SU-DHL-6 (cell line): ENCODE results near the gene GABBR1.

Source experiments
- H2AFZ ChIP-seq: fragments of 200-600 bp; sonication (generic); 2 replicates; pipeline ENCODE4 v1.6.1; 2014; ENCODE audit warnings: low read depth, mild to moderate bottlenecking, moderate library complexity, mixed read lengths, antibody characterized with exemption, low read length; ENCODE audit not compliant: severe bottlenecking
- H3F3A ChIP-seq: fragments of 200-600 bp; shearing (Covaris generic); 2 replicates; pipeline ENCODE4 v1.6.0; 2016; ENCODE audit warnings: antibody characterized with exemption, mild to moderate bottlenecking; ENCODE audit not compliant: insufficient read depth
- H3K27ac ChIP-seq: fragments of 200-600 bp; sonication (generic); 2 replicates; pipeline ENCODE4 v1.5.1; 2016; ENCODE audit warnings: low read depth, mild to moderate bottlenecking, low read length, moderate library complexity, mixed read lengths
- H3K27me3 ChIP-seq: fragments of 200-600 bp; sonication (generic), shearing (Covaris generic); 2 replicates; pipeline ENCODE4 v1.6.0; 2014; ENCODE audit warnings: mild to moderate bottlenecking, low read length
- H3K36me3 ChIP-seq: fragments of 200-600 bp; sonication (generic); 2 replicates; pipeline ENCODE4 v1.6.1; 2014; ENCODE audit warnings: mild to moderate bottlenecking, low read length, mixed read lengths
- H3K4me2 ChIP-seq: fragments of 300-600, 200-600 bp; shearing (Covaris generic), sonication (generic); 2 replicates; pipeline ENCODE4 v1.6.0; 2014; ENCODE audit warnings: low read length, low read depth, mild to moderate bottlenecking; ENCODE audit not compliant: poor library complexity, severe bottlenecking
- H3K4me3 ChIP-seq: fragments of 200-600 bp; sonication (generic); 2 replicates; pipeline ENCODE4 v1.5.1; 2014; ENCODE audit warnings: antibody characterized with exemption, low read length, mild to moderate bottlenecking, mixed read lengths; ENCODE audit not compliant: insufficient read depth, poor library complexity, severe bottlenecking
- H3K79me2 ChIP-seq: fragments of 200-600 bp; sonication (generic); 2 replicates; pipeline ENCODE4 v1.6.1; 2014; ENCODE audit warnings: mild to moderate bottlenecking, low read length, moderate library complexity; ENCODE audit not compliant: insufficient read depth
- H3K9ac ChIP-seq: fragments of 200-600 bp; sonication (generic); 2 replicates; pipeline ENCODE4 v1.7.0; 2014; ENCODE audit warnings: mild to moderate bottlenecking, low read length
- H3K9me2 ChIP-seq: fragments of 200-600 bp; sonication (generic); replicated peaks from 2 replicates; pipeline ENCODE4 v1.6.1; 2014; ENCODE audit warnings: low read length; ENCODE audit not compliant: insufficient read depth
- H3K9me3 ChIP-seq: fragments of 200-600 bp; sonication (generic); 2 replicates; pipeline ENCODE4 v1.6.1; 2014; ENCODE audit warnings: low read length, mixed read lengths; ENCODE audit not compliant: insufficient read depth
- H4K20me1 ChIP-seq: fragments of 200-600 bp; sonication (generic); 2 replicates; pipeline ENCODE4 v1.6.1; 2014; ENCODE audit warnings: low read depth, mild to moderate bottlenecking, antibody characterized with exemption, low read length, moderate library complexity, mixed read lengths
- EZH2phosphoT487 ChIP-seq: fragments of 200-600 bp; sonication (generic), shearing (Covaris generic); conservative IDR thresholded peaks from 2 replicates; pipeline ENCODE4 v1.6.1; 2018; ENCODE audit warnings: mild to moderate bottlenecking, antibody characterized with exemption, low read length, moderate library complexity, mixed read lengths
- TF ChIP-seq, protein P1 (sequence below): fragments of 200-600 bp; sonication (generic); IDR thresholded peaks from one replicate; pipeline ENCODE4 v1.5.1; 2017; ENCODE audit warnings: antibody characterized with exemption, mild to moderate bottlenecking, low read length, moderate library complexity; ENCODE audit not compliant: insufficient read depth, poor library complexity, severe bottlenecking

GABBR1 gene

DNA sequence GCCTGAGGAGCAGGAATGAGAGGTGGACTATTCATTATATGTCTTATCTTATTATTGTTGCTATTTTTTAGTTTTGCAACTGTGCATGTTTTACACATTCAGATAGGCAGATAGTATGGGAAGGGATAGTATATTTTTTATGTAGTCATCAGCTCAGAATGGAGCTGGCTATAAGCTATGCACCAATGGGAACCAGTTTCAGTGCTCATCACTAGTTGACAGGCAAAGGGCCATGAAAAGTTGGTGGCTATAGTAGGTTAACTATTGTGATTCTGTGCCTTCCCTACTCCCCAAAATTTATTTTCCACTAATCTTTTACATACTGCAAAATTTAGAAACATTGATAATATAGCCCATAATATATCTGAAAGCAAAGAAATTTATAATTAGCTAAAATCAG lies 68.1 kb downstream of the GABBR1 start:
- Histone ChIP-seq H3K36me3 (no peaks in the 10 kb centered on the region), H3K27ac (no peak overlapping the region), H3K9me2 (no peaks in the 10 kb centered on the region), H3K4me3 (no peak overlapping the region), H3K79me2 (no peaks in the 10 kb centered on the region), H3K9me3 (no peaks in the 10 kb centered on the region), H4K20me1 (no peaks in the 10 kb centered on the region), H3K27me3 (0 out of 2 replicates have a peak, but pooled peaks cover 3% of the 10 kb centered on the region), H3F3A (no peaks in the 10 kb centered on the region), H3K9ac (no peak overlapping the region), H3K4me2 (no peak overlapping the region), H2AFZ (no peak overlapping the region)
- no peak for TF ChIP-seq EZH2phosphoT487
- TF ChIP-seq, protein P1, sequence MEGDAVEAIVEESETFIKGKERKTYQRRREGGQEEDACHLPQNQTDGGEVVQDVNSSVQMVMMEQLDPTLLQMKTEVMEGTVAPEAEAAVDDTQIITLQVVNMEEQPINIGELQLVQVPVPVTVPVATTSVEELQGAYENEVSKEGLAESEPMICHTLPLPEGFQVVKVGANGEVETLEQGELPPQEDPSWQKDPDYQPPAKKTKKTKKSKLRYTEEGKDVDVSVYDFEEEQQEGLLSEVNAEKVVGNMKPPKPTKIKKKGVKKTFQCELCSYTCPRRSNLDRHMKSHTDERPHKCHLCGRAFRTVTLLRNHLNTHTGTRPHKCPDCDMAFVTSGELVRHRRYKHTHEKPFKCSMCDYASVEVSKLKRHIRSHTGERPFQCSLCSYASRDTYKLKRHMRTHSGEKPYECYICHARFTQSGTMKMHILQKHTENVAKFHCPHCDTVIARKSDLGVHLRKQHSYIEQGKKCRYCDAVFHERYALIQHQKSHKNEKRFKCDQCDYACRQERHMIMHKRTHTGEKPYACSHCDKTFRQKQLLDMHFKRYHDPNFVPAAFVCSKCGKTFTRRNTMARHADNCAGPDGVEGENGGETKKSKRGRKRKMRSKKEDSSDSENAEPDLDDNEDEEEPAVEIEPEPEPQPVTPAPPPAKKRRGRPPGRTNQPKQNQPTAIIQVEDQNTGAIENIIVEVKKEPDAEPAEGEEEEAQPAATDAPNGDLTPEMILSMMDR, result no peak

DNA sequence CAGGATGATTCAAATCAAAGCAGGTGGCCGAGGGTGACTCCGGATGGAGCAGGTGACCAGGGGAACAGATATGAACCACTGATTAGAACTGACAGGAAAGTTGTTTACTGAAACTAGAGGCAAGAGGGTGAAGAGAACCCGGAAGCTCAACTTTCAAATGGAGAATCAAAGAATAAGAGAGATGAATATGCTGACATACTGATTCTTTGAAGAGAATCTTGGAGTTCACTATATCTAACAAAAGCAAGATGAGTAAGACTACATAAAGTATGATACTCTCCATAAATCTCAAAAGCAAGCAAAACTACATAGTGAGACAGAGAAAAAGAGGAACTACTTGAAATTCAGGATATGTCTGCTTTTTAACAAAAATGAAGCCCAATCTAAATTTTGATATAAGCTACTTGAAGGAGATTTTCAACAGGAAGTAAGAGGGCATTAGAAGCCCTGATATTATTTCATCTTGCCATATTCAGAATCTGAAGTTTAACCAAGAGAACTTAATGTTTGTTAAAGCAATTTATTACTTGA lies 69.5 kb downstream of the GABBR1 start:
- no peak overlapping the region for H3K9ac ChIP-seq
- H3K79me2 ChIP-seq, result no peaks in the 10 kb centered on the region
- H3K9me2 ChIP-seq, result no peaks in the 10 kb centered on the region
- no peak overlapping the region for H3K4me3 ChIP-seq
- H4K20me1 ChIP-seq, result no peaks in the 10 kb centered on the region
- H2AFZ ChIP-seq, result no peak overlapping the region
- no peak for TF ChIP-seq EZH2phosphoT487
- TF ChIP-seq, protein P1, result no peak
- no peak overlapping the region for H3K27ac ChIP-seq
- H3F3A ChIP-seq, result no peaks in the 10 kb centered on the region
- no peaks in the 10 kb centered on the region for H3K9me3 ChIP-seq
- no peaks in the 10 kb centered on the region for H3K36me3 ChIP-seq
- H3K4me2 ChIP-seq, result no peak overlapping the region
- H3K27me3 ChIP-seq, result 0 out of 2 replicates have a peak, but pooled peaks cover 3% of the 10 kb centered on the region

DNA sequence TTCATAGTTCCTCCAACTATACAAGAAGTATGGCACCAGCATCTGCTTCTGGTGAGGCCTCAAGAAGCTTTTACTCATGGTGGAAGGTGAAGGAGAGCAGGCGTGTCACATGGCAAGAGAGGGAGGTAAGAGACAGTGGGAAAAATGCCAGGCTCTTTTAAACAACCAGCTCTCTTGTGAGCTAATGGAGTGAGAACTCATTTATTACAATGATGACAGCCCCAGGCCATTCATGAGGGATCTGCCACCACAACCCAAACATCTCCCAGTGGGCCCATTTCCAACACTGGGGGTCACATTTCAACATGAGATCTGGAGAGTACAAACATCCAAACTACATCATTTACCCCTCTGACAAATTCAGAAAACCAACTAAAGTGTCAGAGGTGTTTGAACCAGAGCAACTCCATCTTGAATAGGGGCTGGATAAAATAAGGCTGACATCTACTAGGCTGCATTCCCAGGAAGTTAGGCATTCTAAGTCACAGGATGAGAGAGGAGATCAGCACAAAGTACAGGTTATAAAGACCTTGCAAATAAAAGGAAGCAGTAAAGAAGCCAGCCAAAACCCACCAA lies 71.3 kb downstream of the GABBR1 start:
- H3K9me2 ChIP-seq, result no peaks in the 10 kb centered on the region
- no peak overlapping the region for H2AFZ ChIP-seq
- H3F3A ChIP-seq, result no peaks in the 10 kb centered on the region
- no peak overlapping the region for H3K9ac ChIP-seq
- no peak for TF ChIP-seq EZH2phosphoT487
- TF ChIP-seq, protein P1, result no peak
- H3K9me3 ChIP-seq, result no peaks in the 10 kb centered on the region
- H3K4me3 ChIP-seq, result no peak overlapping the region
- H3K36me3 ChIP-seq, result no peaks in the 10 kb centered on the region
- no peak overlapping the region for H3K27ac ChIP-seq
- no peaks in the 10 kb centered on the region for H4K20me1 ChIP-seq
- H3K27me3 ChIP-seq, result no peaks in the 10 kb centered on the region
- no peak overlapping the region for H3K4me2 ChIP-seq
- H3K79me2 ChIP-seq, result no peaks in the 10 kb centered on the region
